Measurements from ENCODE around the gene ECM2.

The ECM2 gene

GRCh38 chr9:92527832-92528521 lies 7.8 kb downstream of the ECM2 start:
- no peak for DNase-seq (ENCODE audit: low read depth in 2 of 2, low spot score in 1 of 2)

- no peak for DNase-seq (ENCODE audit: low read depth in 2 of 2, low spot score in 1 of 2)
Measured at GRCh38 chr9:92527291-92527828, 8.4 kb downstream of the ECM2 start.

GRCh38 chr9:92525306-92525705 lies 10.5 kb downstream of the ECM2 start:
- DNase-seq (ENCODE audit: low read depth in 2 of 2, low spot score in 1 of 2), result no peak

- no peak for DNase-seq (ENCODE audit: low read depth in 2 of 2, low spot score in 1 of 2)
Measured at GRCh38 chr9:92524881-92525280, 10.9 kb downstream of the ECM2 start.

GRCh38 chr9:92522983-92523970 lies 12.5 kb downstream of the ECM2 start:
- no peak for DNase-seq (ENCODE audit: low read depth in 2 of 2, low spot score in 1 of 2)

- DNase-seq (ENCODE audit: low read depth in 2 of 2, low spot score in 1 of 2), result no peak
Measured at GRCh38 chr9:92520837-92521236, 15.0 kb downstream of the ECM2 start.

GRCh38 chr9:92518199-92518598 lies 17.6 kb downstream of the ECM2 start:
- DNase-seq (ENCODE audit: low read depth in 2 of 2, low spot score in 1 of 2), result no peak

- no peak for DNase-seq (ENCODE audit: low read depth in 2 of 2, low spot score in 1 of 2)
Measured at GRCh38 chr9:92517046-92517445, 18.7 kb downstream of the ECM2 start.

- DNase-seq (ENCODE audit: low read depth in 2 of 2, low spot score in 1 of 2), result no peak
Measured at GRCh38 chr9:92516521-92516920, 19.3 kb downstream of the ECM2 start.

- DNase-seq (ENCODE audit: low read depth in 2 of 2, low spot score in 1 of 2), result no peak
Measured at GRCh38 chr9:92514635-92515034, 21.2 kb downstream of the ECM2 start.

GRCh38 chr9:92513349-92513748 lies 22.4 kb downstream of the ECM2 start:
- DNase-seq (ENCODE audit: low read depth in 2 of 2, low spot score in 1 of 2), result no peak

GRCh38 chr9:92512622-92513021 lies 23.2 kb downstream of the ECM2 start:
- DNase-seq (ENCODE audit: low read depth in 2 of 2, low spot score in 1 of 2), result no peak

GRCh38 chr9:92510747-92511146 lies 25.0 kb downstream of the ECM2 start:
- DNase-seq (ENCODE audit: low read depth in 2 of 2, low spot score in 1 of 2), result no peak

GRCh38 chr9:92509050-92509449 lies 26.7 kb downstream of the ECM2 start:
- no peak for DNase-seq (ENCODE audit: low read depth in 2 of 2, low spot score in 1 of 2)

GRCh38 chr9:92508018-92508820 lies 27.6 kb downstream of the ECM2 start:
- no peak for DNase-seq (ENCODE audit: low read depth in 2 of 2, low spot score in 1 of 2)

- no peak for DNase-seq (ENCODE audit: low read depth in 2 of 2, low spot score in 1 of 2)
Measured at GRCh38 chr9:92507496-92507895, 28.3 kb downstream of the ECM2 start.

GRCh38 chr9:92507005-92507404 lies 28.8 kb downstream of the ECM2 start:
- DNase-seq (ENCODE audit: low read depth in 2 of 2, low spot score in 1 of 2), result no peak

- DNase-seq (ENCODE audit: low read depth in 2 of 2, low spot score in 1 of 2), result no peak
Measured at GRCh38 chr9:92506184-92506857, 29.5 kb downstream of the ECM2 start.

- no peak for DNase-seq (ENCODE audit: low read depth in 2 of 2, low spot score in 1 of 2)
Measured at GRCh38 chr9:92504881-92505280, 30.9 kb downstream of the ECM2 start.

GRCh38 chr9:92503156-92503555 lies 32.6 kb downstream of the ECM2 start:
- DNase-seq (ENCODE audit: low read depth in 2 of 2, low spot score in 1 of 2), result no peak

Measured in stimulated activated CD8-positive, alpha-beta memory T cell treated with anti-CD3 and anti-CD28 coated beads, Interleukin-4, amount 100 ng/mL, for 4 hours (primary cell).